Inflammatory macrophage treated with lipopolysaccharide for 1 hour (primary cell): ENCODE results near the gene MYL5.
"Not testable (repeated sequence)": the region's sequence is repeated elsewhere in the genome, so short reads cannot be mapped to it uniquely, and the experiment has no call there.

Experiments
- DNase-seq, 2 donors: peaks; one replicate each; pipeline ENCODE4 v3.0.0-alpha.2; 2020 to 2022

Gene MYL5

GRCh38 chr4:636628-637159, 37.6 kb upstream of the MYL5 start:
- no peak for DNase-seq

GRCh38 chr4:637536-638280, 36.6 kb upstream of the MYL5 start:
- no peak for DNase-seq

- DNase-seq, result not testable (repeated sequence)
These were observed 32.0 kb upstream of the MYL5 start for GRCh38 chr4:642366-642765.

GRCh38 chr4:646460-646859, 27.9 kb upstream of the MYL5 start:
- no peak for DNase-seq

GRCh38 chr4:647481-647880, 26.9 kb upstream of the MYL5 start:
- no peak for DNase-seq

- DNase-seq, result no peak
These were observed 25.6 kb upstream of the MYL5 start for GRCh38 chr4:648579-649292.

- DNase-seq, result no peak
These were observed 25.1 kb upstream of the MYL5 start for GRCh38 chr4:649293-649625.

GRCh38 chr4:649751-650310, 24.5 kb upstream of the MYL5 start:
- DNase-seq, result no peak

GRCh38 chr4:650461-650860, 23.9 kb upstream of the MYL5 start:
- no peak for DNase-seq

- no peak for DNase-seq
These were observed 23.1 kb upstream of the MYL5 start for GRCh38 chr4:650951-651883.

GRCh38 chr4:651884-652642, 22.3 kb upstream of the MYL5 start:
- no peak for DNase-seq

- DNase-seq, result no peak
These were observed 21.1 kb upstream of the MYL5 start for GRCh38 chr4:653080-653821.

- no peak for DNase-seq
These were observed 20.4 kb upstream of the MYL5 start for GRCh38 chr4:653831-654502.

- no peak for DNase-seq
These were observed 19.9 kb upstream of the MYL5 start for GRCh38 chr4:654503-654845.

GRCh38 chr4:654871-655463, 19.4 kb upstream of the MYL5 start:
- DNase-seq, result no peak

GRCh38 chr4:655464-656151, 18.7 kb upstream of the MYL5 start:
- no peak for DNase-seq

GRCh38 chr4:656436-657337, 17.7 kb upstream of the MYL5 start:
- DNase-seq, result no peak

- DNase-seq, result no peak
These were observed 17.0 kb upstream of the MYL5 start for GRCh38 chr4:657338-657833.
